Astrocyte of the hippocampus (primary cell): ENCODE results near the gene IFITM5.
A peak's percentile ranks its signal among the peaks of the same experiment; 100 is the strongest.
"Not testable (repeated sequence)": the region's sequence is repeated elsewhere in the genome, so short reads cannot be mapped to it uniquely, and the experiment has no call there.

ENCODE experiments used
- DNase-seq: peaks from one replicate; pipeline ENCODE4 v3.0.0; 2011; ENCODE audit warnings: low read depth, low spot score

The IFITM5 gene

GRCh38 chr11:299081-299891, at the start of gene IFITM5:
Gene IFITM5 (minus strand): TSS chr11:299526. CDS start chr11:299490, 36 bp downstream.
- no peak for DNase-seq

DNA sequence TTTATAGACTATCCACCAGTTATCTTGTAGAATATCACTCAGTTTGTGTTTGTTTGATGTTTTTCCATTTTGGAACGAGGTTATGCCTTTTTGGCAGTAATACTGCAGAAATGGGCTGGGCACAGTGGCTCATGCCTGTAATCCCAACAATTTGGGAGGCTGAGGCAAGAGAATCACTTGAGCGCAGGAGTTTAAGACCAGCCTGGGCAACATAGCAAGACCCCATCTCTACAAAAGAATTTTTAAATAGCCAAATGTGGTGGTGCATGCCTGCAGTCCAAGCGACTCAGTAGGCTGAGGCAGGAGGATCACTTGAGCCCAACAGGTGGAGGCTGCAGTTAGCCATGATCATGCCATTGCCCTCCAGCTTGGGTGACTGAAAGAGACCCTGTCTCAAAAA, 47.2 kb upstream of the IFITM5 start:
- no peak for DNase-seq

GRCh38 chr11:344836-345578, 45.7 kb upstream of the IFITM5 start:
- DNase-seq, result no peak

GRCh38 chr11:342328-342727, 43.0 kb upstream of the IFITM5 start:
- no peak for DNase-seq

DNA sequence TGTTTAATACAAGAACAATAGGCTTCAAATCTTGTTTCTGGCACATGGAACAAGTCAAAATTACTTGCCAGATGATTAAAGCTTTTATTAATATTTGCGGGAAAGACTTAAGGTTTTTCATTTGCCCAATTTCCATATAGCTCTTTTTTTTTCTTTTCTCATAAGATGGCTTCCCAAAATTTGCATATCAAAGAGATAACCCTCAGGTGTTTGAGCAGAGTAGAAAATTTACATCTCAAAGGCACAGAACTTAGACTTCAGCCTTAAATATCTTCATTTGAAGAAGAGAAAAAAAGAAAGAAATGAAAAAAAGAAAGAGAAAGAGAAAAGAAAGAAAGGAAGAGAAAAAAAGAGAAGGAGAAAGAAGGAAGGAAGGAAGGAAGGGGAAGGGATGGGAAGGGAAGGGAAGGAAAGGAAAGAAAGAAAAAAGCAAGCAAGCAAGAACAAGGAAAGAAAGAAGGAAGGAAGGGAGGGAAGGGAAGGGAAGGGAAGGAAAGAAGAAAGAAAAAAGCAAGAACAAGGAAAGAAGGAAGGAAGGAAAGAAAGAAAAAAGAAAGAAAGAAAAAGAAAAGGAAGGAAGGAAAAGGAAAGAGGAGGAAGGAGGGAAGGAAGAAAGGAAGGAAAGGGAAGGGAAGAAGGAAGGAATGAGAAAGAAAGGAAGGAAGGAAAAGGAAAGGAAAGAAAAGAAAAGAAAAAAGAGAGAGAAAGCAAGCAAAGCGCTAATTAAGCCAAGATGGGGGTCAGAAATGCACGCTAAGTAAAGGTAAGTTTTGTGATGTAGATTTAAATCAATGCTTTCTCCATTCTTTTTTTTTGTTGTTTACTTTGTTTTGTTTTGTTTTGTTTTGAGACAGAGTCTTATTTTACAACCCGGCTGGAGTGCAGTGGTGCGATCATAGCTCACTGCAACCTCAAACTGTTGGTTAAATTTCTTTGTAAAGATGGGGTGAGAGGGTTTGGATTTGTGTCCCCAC, 41.5 kb upstream of the IFITM5 start:
- DNase-seq, result no peak

DNA sequence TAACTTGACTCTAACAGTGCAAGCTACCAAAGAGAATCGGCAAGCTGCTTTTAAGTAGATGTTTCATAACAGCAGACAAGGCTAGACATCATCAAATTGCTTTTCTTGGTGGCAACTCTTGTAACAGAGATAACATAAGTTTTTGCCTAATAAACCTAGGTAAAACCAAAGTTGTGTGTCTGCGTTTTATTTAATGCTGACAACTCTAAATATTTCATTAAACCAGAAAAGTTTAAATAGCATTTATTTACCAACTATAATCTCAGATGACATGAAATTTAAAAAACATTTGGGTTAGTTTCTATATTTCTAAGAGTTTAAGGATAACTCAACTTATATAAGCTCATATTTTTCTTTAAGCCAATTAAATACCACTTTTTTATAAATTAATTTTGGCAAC, 40.6 kb upstream of the IFITM5 start:
- no peak for DNase-seq

DNA sequence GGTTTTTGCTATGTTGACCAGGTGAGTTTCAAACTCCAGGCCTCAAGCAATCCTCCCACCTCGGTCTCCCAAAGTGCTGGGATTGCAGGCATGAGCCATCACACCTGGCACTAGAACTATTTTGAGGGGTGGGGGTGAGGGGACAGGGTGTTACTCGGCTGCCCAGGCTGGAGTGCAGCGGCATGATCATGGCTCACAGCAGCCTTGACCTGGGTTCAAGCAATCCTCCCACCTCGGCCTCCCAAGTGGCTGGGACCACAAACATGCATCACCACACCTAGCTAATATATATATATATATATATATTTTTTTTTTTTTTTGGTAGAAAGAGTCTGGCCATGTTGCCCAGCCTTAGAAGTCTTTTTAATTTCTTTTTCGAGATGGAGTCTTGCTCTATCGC, 38.4 kb upstream of the IFITM5 start:
- DNase-seq, result no peak

DNA sequence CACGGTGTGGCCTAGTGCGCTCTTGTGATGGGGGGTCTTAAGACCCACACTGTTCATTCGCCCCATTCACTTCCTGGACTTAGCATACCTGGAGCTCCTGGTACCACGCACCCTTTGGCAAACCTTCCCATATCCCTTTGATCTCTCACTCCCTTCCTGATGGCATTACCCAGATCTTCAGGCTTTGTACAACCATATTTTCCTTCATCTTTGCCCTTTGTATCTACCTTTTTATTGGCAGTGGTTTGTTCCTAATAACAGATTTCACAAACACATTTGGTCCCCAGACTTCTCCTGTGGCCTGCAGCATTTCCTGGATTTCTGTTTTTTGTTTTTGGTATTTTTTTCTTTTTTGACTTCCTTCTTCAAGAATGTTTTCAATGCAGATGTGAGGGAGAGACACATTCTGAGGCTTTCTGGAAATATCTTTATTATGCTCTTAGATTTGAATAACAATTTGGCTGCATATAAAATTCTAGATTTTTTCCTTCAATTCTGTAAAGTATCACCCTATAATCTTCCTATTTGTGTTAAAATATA, 37.4 kb upstream of the IFITM5 start:
- no peak for DNase-seq

GRCh38 chr11:335779-336658, 36.7 kb upstream of the IFITM5 start:
- DNase-seq, result peak; percentile 51

GRCh38 chr11:334264-334994, 35.1 kb upstream of the IFITM5 start:
- no peak for DNase-seq

- DNase-seq, result not testable (repeated sequence)
These were observed 34.4 kb upstream of the IFITM5 start for GRCh38 chr11:333616-334263.

DNA sequence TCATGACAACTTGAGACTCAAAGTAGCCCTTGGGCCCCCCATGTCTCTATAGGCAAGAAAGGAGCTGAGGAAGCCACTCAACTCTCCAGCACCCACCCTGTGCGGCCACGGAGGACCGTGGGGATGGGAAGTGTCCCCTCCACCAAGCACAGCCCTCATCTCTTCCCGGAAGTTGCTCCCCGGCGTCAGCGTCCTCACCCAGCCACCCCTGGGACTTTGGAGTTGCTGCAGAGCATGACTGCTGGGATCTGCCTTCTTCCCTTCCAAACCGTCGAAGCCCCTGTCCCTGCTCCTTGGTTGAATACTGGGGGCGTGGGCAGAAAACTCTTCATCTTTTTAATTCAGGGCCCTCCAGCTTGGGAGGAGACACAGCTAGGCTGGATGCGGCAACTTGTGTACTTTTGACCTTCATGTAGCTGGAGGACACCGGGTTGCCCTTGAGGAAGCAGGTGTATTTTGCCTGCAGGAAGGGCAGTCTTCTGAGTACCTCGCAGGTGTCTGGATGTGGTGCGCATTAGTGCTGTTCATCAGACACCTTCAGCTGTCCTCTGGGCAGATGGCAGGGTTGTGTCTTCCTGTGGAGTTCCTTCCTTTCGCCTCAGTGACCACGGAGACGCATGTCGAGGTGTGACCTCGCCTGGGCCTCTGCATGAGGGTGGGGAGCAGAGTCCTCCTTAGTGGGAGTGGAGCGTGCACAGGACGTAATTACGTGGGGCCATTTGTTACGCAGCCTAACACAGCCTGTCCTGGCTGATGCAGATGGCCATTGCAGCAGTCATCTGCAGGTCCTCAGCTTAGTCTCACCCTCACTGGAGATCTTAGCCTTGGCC, 33.5 kb upstream of the IFITM5 start:
- DNase-seq, result no peak

DNA sequence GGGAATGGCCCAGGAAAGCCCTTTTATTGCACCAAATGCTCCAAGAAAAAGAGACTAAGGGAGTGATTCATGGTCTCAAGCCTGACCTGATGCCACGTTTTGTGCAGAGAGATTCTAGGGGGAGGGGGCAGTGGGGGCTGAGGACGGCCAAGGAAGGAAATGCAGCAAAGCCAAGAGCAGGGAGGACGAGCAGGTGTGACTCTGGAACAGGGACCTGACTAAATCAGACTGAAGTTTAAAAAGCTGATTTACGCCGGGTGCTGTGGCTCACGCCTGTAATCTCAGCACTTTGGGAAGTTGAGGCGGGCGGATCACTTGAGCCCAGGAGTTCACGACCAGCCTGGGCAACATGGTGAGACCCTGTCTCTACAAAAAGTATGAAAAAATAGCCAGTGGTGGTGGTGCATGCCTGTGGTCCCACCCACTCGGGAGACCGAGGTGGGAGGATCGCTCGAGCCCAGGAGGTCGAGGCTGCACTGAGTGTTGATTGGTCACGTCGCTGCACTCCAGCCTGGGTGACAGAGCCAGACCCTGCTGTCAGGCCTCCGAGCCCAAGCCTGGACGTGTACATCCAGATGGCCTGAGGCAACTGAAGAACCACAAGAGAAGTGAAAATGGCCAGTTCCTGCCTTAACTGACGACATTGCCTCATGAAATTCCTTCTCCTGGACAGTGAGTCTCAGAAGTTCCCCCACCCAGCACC, 32.2 kb upstream of the IFITM5 start:
- DNase-seq, result no peak

DNA sequence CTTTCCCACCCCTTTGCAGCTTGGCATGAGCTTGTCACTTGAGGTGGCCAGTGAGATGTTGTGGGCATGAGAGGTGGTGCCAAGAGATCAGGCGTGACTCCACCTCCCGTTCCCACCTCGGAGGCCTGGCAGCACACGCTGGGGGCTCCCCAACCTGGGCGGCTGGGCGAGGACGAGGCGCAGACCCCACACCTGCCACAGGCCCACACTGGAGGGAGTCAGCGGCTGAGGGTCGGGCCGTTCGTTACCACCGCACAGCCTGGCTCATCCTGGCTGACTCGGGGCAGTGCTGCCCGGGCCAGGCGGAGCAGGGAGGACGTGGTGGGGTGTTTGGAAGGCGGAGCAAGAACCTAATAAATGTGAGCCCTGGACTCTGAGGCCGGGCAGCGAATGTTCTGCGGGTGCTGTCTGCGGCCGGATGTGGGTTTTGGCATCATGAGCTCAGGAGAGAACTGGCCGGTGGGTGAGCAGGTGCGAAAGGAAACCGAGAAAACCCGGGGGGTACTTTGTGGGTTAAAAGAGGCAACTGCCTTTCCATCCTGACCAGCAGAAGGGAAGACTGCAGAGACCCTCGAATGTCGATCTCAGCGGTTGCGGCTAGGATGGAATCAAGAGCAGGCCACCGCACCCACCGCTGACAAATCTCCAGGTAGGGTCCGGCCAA, 31.5 kb upstream of the IFITM5 start:
- no peak for DNase-seq

DNA sequence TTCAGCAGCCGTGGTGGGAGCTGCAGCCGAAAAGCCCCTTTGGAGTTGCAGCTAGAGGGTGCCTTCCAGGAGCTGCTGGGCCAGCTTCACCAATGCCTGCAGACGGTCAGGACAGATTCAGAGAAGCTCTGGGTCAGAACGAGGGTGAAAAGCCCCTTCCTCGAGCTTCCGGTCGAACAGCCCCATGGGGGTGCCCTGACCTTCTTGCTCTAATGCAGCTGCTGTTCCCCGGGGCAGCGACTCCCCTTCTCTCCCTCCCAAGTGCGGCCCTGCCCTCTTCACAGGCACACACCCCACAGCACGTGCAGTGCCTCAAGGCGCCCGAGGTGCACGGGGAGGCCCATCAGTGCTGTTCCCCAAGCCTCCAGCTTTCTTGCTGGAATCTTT, 31.0 kb upstream of the IFITM5 start:
- DNase-seq, result no peak

DNA sequence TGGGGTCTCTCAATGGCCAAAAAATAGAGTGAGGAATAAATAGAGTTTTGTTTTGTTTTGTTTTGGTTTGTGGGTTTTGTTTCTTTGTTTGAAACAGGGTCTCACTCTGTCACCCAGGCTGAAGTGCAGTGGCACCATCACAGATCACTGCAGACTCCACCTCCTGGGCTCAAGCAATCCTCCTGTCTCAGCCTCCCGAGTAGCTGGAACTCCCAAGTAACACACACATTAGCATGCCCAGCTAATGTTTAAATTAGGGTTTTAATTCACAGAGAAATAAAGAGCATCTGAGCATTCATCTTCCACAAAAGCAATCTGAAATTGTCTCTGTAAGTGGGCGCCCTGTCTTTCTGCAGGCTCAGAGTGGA, 30.5 kb upstream of the IFITM5 start:
- DNase-seq, result no peak

- not testable (repeated sequence) for DNase-seq
These were observed 29.3 kb upstream of the IFITM5 start for GRCh38 chr11:328516-329100.
